ENCODE results near the gene SLC47A2.

The SLC47A2 gene

GRCh38 chr17:19659366-19660177 lies 56.8 kb downstream of the SLC47A2 start:
- peak overlapping the region; percentile 98 for H3K27ac ChIP-seq

GRCh38 chr17:19656851-19657581 lies 59.4 kb downstream of the SLC47A2 start:
- H3K27ac ChIP-seq: peak overlapping the region; percentile 98
- no peak for TF ChIP-seq CTCF (IDR thresholded peaks at IDR 0.05)
- TF ChIP-seq ZFX (IDR thresholded peaks at IDR 0.05; ENCODE audit: borderline replicate concordance): no peak

More at GRCh38 chr17:19659366-19660177, 56.8 kb downstream of the SLC47A2 start:
- TF ChIP-seq CTCF (IDR thresholded peaks at IDR 0.05) (no peak), ZFX (IDR thresholded peaks at IDR 0.05; ENCODE audit: borderline replicate concordance) (no peak)

GRCh38 chr17:19656336-19656735 lies 60.0 kb downstream of the SLC47A2 start:
- H3K27ac ChIP-seq: peak overlapping the region; percentile 98
- no peak for TF ChIP-seq ZFX (IDR thresholded peaks at IDR 0.05; ENCODE audit: borderline replicate concordance)
- TF ChIP-seq CTCF (IDR thresholded peaks at IDR 0.05): no peak

GRCh38 chr17:19654896-19655295 lies 61.5 kb downstream of the SLC47A2 start:
- peak overlapping the region; percentile 98 for H3K27ac ChIP-seq
- TF ChIP-seq CTCF (IDR thresholded peaks at IDR 0.05): no peak

GRCh38 chr17:19654342-19654886 lies 62.0 kb downstream of the SLC47A2 start:
- peak overlapping the region; percentile 98 for H3K27ac ChIP-seq
- no peak for TF ChIP-seq CTCF (IDR thresholded peaks at IDR 0.05)
- no peak for TF ChIP-seq ZFX (IDR thresholded peaks at IDR 0.05; ENCODE audit: borderline replicate concordance)

- TF ChIP-seq CTCF (IDR thresholded peaks at IDR 0.05) (no peak), ZFX (IDR thresholded peaks at IDR 0.05; ENCODE audit: borderline replicate concordance) (no peak)
These were observed 63.8 kb downstream of the SLC47A2 start for GRCh38 chr17:19652595-19652994.

More at GRCh38 chr17:19652595-19652994, 63.8 kb downstream of the SLC47A2 start:
- peak overlapping the region; percentile 98 for H3K27ac ChIP-seq
